Measurements from ENCODE around the gene SLC43A1. TPM values are rescaled to one million over a fixed set of nuclear protein-coding genes. Genes with fewer than 3 reads are reported as not detected.
A peak's percentile ranks its signal among the peaks of the same experiment; 100 is the strongest.

The SLC43A1 gene
- total RNA-seq, 1 experiment from 2014 or later = 27.1 TPM

DNA sequence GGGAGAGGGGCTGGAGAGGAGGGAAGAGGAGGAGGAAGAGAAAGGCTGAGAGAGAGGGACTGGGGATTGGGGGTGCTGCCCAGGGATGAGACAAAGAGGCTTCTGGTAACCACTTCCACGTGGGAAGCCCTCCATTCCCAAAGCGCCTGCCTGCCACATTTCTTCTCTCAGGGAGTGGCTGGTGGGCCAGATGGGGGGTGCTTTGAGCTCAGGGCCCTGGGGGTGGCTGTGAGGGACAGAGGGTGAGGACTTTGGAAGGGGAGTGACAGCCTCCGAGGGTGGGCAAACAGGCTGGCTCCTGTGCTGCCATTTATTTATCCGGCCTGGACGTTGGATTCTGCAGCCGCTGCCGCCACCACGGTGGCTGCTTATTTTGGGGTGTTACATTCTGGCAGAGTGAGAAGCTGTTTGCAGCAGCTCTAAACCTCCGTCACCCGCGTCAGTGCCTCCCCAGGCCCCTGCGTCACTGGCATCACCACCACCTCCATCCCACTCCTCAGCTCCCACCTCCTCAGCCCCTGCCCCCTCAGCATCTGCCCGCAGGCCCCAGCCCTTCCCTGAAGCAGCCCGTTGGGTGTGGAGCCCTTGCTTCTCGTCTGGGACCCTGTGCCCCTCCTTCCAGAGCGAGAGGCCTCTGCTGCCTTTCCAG, 53.5 kb downstream of the SLC43A1 start:
- ATAC-seq = no peak
- H3K9me3 Mint-ChIP-seq = no peaks in the 10 kb centered on the region
- CTCF ChIA-PET = interaction anchor here (1.0 to 7.4 kb wide), 12 partner anchors 11 to 182 kb away, joined by 3 to 260 read pairs (median 16); partner anchors contain the start of genes SLC43A1 and TNKS1BP1

DNA sequence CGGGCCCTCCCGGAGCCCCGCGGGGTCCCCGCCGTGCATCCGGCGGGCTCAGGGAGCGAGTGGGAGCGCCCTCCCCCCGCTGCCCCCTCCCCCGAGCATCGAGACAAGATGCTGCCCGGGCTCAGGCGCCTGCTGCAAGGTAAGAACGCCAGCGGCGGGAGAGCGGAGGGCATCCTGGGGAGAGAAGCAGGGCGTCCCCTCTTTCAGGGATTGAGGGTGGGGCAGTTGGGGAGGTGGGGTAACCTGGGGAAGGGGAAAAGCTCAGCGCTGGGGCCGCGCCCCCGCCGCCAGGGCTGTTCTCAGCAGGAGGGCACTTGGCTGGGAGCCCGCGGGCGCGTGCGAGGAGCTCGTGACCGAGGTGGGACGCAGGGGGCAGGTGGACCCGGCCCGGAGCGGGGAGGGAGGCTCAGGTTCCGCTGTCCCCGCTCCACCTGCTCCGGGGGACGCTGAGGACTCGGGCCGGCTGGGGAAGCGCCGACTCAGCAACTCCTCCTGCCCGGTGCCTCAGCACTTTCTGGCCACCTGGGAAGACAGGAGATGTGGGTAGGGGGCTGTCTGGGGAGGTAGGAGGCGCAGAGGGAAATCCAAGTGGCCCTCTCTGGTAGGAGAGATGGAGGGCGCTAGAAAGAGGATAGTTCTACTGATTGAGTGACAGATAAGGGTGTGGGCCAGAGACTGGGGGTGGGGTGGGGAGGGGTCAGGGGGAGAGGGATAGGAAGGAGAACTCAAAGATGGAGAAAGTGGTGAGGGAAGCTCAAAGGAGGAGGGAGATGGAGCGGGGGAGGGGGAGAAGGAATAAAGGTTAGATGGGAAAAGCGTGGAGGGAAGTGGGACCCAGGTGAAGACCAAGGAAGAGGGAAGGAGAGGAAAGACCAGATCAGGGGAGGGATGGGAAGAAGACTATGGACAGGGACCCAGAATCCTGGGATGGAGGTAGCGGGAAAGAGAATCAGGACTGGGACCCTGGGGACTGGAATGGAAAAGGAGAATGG, 54.4 kb downstream of the SLC43A1 start:
- POLR2A ChIA-PET = interaction anchor here (0.6 to 1.9 kb wide), 7 partner anchors 11 to 63 kb away, joined by 3 to 6 read pairs (median 3); no protein-coding TSS in a partner anchor
- DNase-seq (ENCODE audit: low spot score) (peak; percentile 62), ATAC-seq (peak; percentile 12)
- peaks cover 49% of the 10 kb centered on the region for H3K4me1 Mint-ChIP-seq
- no peaks in the 10 kb centered on the region for H3K36me3 Mint-ChIP-seq
- H3K9me3 Mint-ChIP-seq = no peaks in the 10 kb centered on the region
- peaks cover 66% of the 10 kb centered on the region for H3K27me3 Mint-ChIP-seq (ENCODE audit: low read depth)
- TF ChIP-seq, protein P1, sequence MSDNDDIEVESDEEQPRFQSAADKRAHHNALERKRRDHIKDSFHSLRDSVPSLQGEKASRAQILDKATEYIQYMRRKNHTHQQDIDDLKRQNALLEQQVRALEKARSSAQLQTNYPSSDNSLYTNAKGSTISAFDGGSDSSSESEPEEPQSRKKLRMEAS (CRISPR knock-in tag; IDR thresholded peaks at IDR 0.05) = peak; percentile 29; the same call in 1 of the 2 replicates
- TF ChIP-seq, protein P2, sequence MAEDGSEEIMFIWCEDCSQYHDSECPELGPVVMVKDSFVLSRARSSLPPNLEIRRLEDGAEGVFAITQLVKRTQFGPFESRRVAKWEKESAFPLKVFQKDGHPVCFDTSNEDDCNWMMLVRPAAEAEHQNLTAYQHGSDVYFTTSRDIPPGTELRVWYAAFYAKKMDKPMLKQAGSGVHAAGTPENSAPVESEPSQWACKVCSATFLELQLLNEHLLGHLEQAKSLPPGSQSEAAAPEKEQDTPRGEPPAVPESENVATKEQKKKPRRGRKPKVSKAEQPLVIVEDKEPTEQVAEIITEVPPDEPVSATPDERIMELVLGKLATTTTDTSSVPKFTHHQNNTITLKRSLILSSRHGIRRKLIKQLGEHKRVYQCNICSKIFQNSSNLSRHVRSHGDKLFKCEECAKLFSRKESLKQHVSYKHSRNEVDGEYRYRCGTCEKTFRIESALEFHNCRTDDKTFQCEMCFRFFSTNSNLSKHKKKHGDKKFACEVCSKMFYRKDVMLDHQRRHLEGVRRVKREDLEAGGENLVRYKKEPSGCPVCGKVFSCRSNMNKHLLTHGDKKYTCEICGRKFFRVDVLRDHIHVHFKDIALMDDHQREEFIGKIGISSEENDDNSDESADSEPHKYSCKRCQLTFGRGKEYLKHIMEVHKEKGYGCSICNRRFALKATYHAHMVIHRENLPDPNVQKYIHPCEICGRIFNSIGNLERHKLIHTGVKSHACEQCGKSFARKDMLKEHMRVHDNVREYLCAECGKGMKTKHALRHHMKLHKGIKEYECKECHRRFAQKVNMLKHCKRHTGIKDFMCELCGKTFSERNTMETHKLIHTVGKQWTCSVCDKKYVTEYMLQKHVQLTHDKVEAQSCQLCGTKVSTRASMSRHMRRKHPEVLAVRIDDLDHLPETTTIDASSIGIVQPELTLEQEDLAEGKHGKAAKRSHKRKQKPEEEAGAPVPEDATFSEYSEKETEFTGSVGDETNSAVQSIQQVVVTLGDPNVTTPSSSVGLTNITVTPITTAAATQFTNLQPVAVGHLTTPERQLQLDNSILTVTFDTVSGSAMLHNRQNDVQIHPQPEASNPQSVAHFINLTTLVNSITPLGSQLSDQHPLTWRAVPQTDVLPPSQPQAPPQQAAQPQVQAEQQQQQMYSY (CRISPR knock-in tag; IDR thresholded peaks at IDR 0.05) = peak; percentile 60; the same call in 1 of the 2 replicates
- 0 out of 2 replicates have a peak, but pooled peaks have one; percentile 12 for TF ChIP-seq FOXK1 (CRISPR knock-in tag; IDR thresholded peaks at IDR 0.05)
- no peak for TF ChIP-seq IRF2 (CRISPR knock-in tag; IDR thresholded peaks at IDR 0.05; ENCODE audit: borderline replicate concordance, low read depth)
- peak overlapping the region; percentile 75 for H3K4me3 Mint-ChIP-seq
- H3K27ac Mint-ChIP-seq = no peak overlapping the region
- CTCF ChIA-PET = interaction anchor here (0.6 to 7.4 kb wide), 33 partner anchors 7 to 1053 kb away, joined by 3 to 260 read pairs (median 4); partner anchors contain the start of genes MED19, SERPING1, SLC43A1 and SSRP1

More for the DNA sequence above, 53.5 kb downstream of the SLC43A1 start:
- H3K36me3 Mint-ChIP-seq = no peaks in the 10 kb centered on the region
- H3K4me3 Mint-ChIP-seq = peak overlapping the region; percentile 75
- peaks cover 47% of the 10 kb centered on the region for H3K4me1 Mint-ChIP-seq
- DNase-seq (ENCODE audit: low spot score) = no peak
- peaks cover 59% of the 10 kb centered on the region for H3K27me3 Mint-ChIP-seq (ENCODE audit: low read depth)
- TF ChIP-seq ELF4 (CRISPR knock-in tag; IDR thresholded peaks at IDR 0.05; ENCODE audit: low read depth) = no peak
- no peak for TF ChIP-seq ZNF121 (CRISPR knock-in tag; IDR thresholded peaks at IDR 0.05)
- TF ChIP-seq, protein P3, sequence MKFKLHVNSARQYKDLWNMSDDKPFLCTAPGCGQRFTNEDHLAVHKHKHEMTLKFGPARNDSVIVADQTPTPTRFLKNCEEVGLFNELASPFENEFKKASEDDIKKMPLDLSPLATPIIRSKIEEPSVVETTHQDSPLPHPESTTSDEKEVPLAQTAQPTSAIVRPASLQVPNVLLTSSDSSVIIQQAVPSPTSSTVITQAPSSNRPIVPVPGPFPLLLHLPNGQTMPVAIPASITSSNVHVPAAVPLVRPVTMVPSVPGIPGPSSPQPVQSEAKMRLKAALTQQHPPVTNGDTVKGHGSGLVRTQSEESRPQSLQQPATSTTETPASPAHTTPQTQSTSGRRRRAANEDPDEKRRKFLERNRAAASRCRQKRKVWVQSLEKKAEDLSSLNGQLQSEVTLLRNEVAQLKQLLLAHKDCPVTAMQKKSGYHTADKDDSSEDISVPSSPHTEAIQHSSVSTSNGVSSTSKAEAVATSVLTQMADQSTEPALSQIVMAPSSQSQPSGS (CRISPR knock-in tag; IDR thresholded peaks at IDR 0.05; ENCODE audit: borderline replicate concordance, low read depth) = no peak
- TF ChIP-seq, protein P4, sequence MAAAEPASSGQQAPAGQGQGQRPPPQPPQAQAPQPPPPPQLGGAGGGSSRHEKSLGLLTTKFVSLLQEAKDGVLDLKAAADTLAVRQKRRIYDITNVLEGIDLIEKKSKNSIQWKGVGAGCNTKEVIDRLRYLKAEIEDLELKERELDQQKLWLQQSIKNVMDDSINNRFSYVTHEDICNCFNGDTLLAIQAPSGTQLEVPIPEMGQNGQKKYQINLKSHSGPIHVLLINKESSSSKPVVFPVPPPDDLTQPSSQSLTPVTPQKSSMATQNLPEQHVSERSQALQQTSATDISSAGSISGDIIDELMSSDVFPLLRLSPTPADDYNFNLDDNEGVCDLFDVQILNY (CRISPR knock-in tag; IDR thresholded peaks at IDR 0.05) = no peak
- TF ChIP-seq ZNF423 (CRISPR knock-in tag; IDR thresholded peaks at IDR 0.05) = no peak
- no peak for TF ChIP-seq PRRX2 (CRISPR knock-in tag; IDR thresholded peaks at IDR 0.05)
- TF ChIP-seq NR1H2 (CRISPR knock-in tag; IDR thresholded peaks at IDR 0.05) = no peak
- no peak for TF ChIP-seq FOXJ3 (CRISPR knock-in tag; IDR thresholded peaks at IDR 0.05; ENCODE audit: borderline replicate concordance)
- TF ChIP-seq, protein P5, sequence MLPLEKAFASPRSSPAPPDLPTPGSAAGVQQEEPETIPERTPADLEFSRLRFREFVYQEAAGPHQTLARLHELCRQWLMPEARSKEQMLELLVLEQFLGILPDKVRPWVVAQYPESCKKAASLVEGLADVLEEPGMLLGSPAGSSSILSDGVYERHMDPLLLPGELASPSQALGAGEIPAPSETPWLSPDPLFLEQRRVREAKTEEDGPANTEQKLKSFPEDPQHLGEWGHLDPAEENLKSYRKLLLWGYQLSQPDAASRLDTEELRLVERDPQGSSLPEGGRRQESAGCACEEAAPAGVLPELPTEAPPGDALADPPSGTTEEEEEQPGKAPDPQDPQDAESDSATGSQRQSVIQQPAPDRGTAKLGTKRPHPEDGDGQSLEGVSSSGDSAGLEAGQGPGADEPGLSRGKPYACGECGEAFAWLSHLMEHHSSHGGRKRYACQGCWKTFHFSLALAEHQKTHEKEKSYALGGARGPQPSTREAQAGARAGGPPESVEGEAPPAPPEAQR (CRISPR knock-in tag; IDR thresholded peaks at IDR 0.05) = no peak
- POLR2A ChIA-PET = interaction anchor here (0.7 to 1.9 kb wide), 3 partner anchors 15 to 182 kb away, joined by 3 to 6 read pairs (median 4); no protein-coding TSS in a partner anchor
- H3K27ac Mint-ChIP-seq = no peak overlapping the region
